ENCODE data around the gene PDLIM3. TPM values are rescaled to one million over a fixed set of nuclear protein-coding genes. Genes with fewer than 3 reads are reported as not detected.

The PDLIM3 gene
- total and polyA plus RNA-seq, 9 of the 15 experiments (the other 6 are each of a cell fraction or from before 2014, with no cell fraction given), result 0.06 TPM; not detected in 8

- TF ChIP-seq ATF1 (CRISPR knock-in tag; IDR thresholded peaks at IDR 0.05) (no peak), ATF1 (tag; IDR thresholded peaks at IDR 0.05) (peak; percentile 14; the same call in 1 of the 2 replicates), CREM (IDR thresholded peaks at IDR 0.05; ENCODE audit: low read depth) (peak; percentile 11; the same call in 1 of the 2 replicates), MAZ (CRISPR knock-in tag; conservative IDR thresholded peaks at IDR 0.05 in 1 of 2, IDR thresholded peaks at IDR 0.05 in 1 of 2) (peak in 1 of 2 experiments; percentile 13; a peak in 1 of 4 replicates), ZNF717 (CRISPR knock-in tag; IDR thresholded peaks at IDR 0.05) (no peak), HNRNPH1 (optimal IDR thresholded peaks at IDR 0.05; ENCODE audit: low read depth, low read length) (no peak), ATF7 (IDR thresholded peaks at IDR 0.05) (peak; percentile 57), POLR2G (IDR thresholded peaks at IDR 0.05; ENCODE audit: low read depth, low read length) (peak; percentile 54; the same call in 1 of the 2 replicates), ZBTB40 (IDR thresholded peaks at IDR 0.05) (peak; percentile 62), ZBTB40 (CRISPR knock-in tag; IDR thresholded peaks at IDR 0.05) (no peak), SMARCE1 (IDR thresholded peaks at IDR 0.05) (peak; percentile 59), ATF3 (IDR thresholded peaks at IDR 0.05) (peak; percentile 58; the same call in 1 of the 2 replicates), ATF3 (CRISPR knock-in tag; conservative IDR thresholded peaks at IDR 0.05) (no peak), MYC (IDR thresholded peaks at IDR 0.05; ENCODE audit: low read depth, low read length) (peak; percentile 14; the same call in 1 of the 2 replicates), MYC (CRISPR knock-in tag; IDR thresholded peaks at IDR 0.05; ENCODE audit: borderline replicate concordance, low read depth) (no peak), NR4A1 (CRISPR knock-in tag; IDR thresholded peaks at IDR 0.05) (no peak), NR4A1 (tag; IDR thresholded peaks at IDR 0.05) (0 out of 2 replicates have a peak, but pooled peaks have one; percentile 62), RNF2 (IDR thresholded peaks at IDR 0.05) (0 out of 2 replicates have a peak, but pooled peaks have one; percentile 29), TOE1 (IDR thresholded peaks at IDR 0.05; ENCODE audit: borderline replicate concordance) (no peak), TOE1 (CRISPR knock-in tag; IDR thresholded peaks at IDR 0.05; ENCODE audit: borderline replicate concordance, low read depth) (no peak), SMARCA4 (IDR thresholded peaks at IDR 0.05) (peak; percentile 69), RFX5 (IDR thresholded peaks at IDR 0.05; ENCODE audit: low read depth, low read length) (no peak)
Observed at GRCh38 chr4:185573651-185574199, 38.4 kb upstream of the PDLIM3 start (continued).

All from K562 (cell line).